Sciatic nerve (tissue), 2 donors: Measurements from ENCODE around the gene LRFN2. TPM values are rescaled to one million over a fixed set of nuclear protein-coding genes. Genes with fewer than 3 reads are reported as not detected.

Experiments used
- ATAC-seq: fragments of 200-7000 bp; cut with Tn5 transposase; one replicate; pipeline ENCODE4 v1.9.1; 2020; ENCODE audit warnings: mild to moderate bottlenecking, moderate library complexity
- DNase-seq: peaks from one replicate; pipeline ENCODE4 v3.0.0-alpha.2; 2020; ENCODE audit warnings: low spot score
- intact Hi-C: fragments of 100-400 bp; cut with DNase I; formaldehyde crosslinking; loops from one replicate; pipeline ENCODE4 v1.14.2; 2022
- total RNA-seq: library from RNA; stranded (reverse); fragmentation: NEBNext Ultra II Directional; extraction: Animal tissue kit (Norgen Biotek cat#: 25700); gene quantifications from one replicate; pipeline ENCODE4 v1.2.1, GENCODE V29; 2021
- donor health status: DM: no; HTN: no; CAD: no.
- donor health status: DM: no; HTN: no; CAD: no.

LRFN2 gene
- total RNA-seq, 1 donor from 2014 or later = 0.13 TPM

DNA sequence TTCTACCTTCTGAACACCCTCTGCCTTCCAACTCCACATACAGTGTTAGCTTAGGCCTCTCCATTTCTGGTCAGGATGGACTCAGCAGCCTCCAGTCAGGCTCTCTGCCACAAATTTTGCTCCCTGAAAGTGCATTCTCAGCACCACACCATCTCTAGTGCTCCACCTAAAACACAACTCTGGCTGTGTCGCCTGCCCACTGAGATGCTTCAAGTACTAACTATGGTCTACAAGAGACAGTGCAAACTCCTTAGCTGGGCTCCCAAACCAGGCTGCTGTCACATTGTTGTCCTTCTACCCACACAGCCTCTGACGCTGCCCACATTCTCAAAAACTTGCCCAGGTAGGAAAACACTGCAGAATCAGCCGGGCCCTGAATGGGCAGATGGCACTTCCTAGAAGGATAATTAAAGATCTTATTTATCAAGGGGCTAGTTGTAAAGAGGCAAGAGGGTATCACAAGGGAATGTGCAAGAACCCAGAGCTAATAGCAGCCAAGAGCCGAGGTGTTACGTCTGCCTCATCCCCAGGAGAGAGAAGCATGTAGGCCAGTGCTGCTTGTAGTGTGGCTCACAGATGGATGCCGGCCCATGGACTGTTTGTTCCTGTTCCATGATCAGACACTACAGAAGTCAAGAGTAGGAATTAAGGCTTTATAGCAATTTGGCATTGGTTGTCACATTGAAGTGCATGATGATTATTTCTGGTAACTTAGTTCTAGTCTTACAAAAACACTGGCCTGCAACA lies 189.7 kb downstream of the LRFN2 start:
- ATAC-seq (peak; percentile 50), DNase-seq (no peak)
- intact Hi-C loops = no loop called here

DNA sequence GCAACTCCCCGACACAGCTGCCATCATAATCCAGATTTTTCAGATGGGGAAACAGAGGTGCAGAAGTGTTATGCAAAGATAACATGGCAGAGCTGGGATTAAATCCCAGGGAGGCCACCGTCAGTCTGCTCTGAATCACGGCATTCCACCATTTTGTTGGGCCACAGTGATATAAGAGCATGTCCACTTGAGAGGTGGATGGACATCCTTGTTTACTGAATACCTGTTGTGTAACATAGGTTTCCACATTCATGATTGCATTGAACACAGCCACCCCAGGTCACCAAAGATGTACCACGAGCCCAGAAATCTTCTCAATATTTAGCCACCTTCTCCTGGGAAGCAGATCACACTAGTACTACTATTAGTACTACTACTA lies 191.5 kb downstream of the LRFN2 start:
- intact Hi-C loops = no loop called here
- ATAC-seq = no peak

DNA sequence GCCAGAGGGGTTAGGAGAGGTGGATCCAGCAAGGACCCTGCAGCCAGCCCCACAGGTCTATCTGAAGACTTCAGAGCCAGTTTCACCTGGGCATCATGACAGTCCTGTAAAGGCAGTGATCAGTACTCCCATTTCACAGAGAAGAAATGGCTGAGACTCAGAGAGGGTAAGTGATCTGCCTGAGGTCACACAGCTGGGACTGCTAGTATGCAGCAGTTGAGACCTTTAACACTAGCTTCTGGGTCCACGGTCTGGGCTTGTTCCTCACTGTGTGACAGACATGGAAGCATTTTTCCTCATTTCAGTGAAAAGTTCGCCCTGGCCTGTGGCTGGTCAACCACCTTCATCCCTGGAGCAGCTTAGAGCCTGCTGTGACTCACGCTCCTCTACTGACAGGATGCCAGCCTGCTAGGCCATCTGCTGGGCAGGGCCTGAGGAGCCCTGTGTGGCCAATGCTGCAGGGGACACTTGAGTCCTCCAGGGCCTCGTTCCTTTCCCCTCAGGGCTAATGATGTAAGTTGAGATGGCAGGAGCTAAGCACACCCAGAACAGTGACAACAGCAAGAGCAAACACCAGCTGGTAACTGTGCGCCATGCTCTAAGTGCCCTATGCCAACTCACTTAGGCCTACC lies 192.0 kb downstream of the LRFN2 start:
- no peak for ATAC-seq
- intact Hi-C loops = no loop called here
- no peak for DNase-seq

More for the DNA sequence above, 191.5 kb downstream of the LRFN2 start:
- DNase-seq = no peak

DNA sequence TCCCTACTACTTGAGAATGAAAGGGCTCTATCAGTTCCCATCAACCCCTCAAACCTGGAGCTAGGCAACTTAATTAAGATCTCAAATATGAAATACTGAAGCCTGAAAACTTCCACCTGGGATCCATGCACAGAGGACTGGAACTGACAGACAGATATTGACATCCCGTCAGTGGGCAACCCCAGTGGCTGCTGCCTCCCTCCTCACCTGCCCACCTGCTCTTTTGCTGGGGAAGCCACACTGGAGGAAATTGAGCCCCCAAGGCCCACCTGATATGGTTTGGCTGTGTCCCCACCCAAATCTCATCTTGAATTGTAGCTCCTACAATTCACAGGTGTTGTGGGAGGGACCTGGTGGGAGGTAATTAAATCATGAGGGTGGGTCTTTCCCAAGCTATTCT lies 192.8 kb downstream of the LRFN2 start:
- ATAC-seq = no peak
- intact Hi-C loops = no loop called here
- no peak for DNase-seq

DNA sequence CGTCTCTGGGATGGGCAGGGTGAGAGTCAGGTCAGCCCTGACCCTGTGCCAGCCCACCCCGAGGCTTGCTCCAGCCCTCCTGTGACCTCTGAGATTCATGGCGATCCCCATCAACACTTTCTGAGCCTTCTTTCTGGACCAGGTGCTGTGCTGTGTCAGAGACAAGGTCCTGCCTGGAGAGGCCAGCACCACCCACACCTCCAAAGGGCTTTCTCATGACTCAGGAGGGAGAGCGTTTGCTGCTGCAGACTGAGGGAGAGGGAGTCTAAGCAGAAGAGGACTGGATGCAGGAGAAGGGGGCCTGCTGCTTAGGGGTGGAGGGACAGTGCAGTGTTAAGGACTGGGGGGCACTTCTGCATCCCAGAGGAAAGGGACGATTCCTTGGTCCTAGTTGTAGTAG lies 193.5 kb downstream of the LRFN2 start:
- intact Hi-C loops = no loop called here
- ATAC-seq (no peak), DNase-seq (no peak)

DNA sequence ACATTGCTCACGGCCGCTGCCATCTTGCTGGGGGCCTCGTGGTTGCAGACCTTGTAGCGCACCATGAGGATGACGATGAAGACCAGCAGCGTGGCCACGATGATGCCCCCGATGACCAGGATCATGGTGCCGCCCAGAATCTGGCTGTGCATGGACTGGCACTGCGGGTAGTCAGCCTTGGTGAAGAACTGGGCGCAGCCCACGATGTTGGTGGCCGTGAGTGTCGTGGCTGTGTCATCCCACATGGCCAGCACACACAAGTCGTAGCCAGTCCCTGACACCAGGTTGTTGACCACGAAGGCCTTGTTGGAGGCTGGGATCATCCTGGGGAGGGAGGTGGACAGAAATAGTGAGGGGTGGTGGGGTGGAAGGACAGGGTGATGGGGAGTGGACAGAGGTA lies 194.6 kb downstream of the LRFN2 start:
- no peak for ATAC-seq
- DNase-seq = no peak
- intact Hi-C loops = no loop called here

DNA sequence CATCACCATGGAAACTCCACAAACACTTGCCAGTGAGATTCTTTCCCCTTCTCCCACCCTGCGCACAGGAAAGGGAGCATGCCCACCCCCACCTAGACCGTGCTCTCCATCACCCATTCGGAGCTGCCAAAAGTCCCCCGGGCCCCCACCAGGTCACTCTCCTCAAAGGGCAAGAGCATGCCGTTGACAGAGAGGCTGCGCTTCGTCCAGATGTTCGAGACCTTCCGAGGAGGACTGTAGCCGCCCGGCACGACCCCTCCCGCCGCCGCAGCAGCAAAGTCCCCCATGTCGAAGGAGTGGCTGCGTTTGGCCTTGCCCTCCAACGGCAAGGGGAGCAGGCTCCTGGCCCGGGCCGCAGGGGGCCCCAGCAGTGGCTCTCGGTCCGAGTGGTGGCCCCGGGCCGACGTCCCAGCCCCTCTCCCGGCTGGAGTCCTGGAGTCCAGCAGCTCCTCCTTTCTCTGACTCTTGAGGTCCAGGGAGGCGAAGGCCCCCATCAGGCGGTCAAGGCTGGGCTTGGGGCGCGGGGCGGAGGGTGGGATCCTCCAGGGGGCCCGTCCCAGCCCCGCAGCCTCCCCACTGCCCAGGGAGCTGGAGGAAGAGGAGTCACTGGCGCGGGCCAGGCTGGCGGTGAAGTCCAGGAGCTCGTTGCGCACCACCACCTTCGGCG lies 195.2 kb downstream of the LRFN2 start:
- DNase-seq = no peak
- ATAC-seq = no peak

DNA sequence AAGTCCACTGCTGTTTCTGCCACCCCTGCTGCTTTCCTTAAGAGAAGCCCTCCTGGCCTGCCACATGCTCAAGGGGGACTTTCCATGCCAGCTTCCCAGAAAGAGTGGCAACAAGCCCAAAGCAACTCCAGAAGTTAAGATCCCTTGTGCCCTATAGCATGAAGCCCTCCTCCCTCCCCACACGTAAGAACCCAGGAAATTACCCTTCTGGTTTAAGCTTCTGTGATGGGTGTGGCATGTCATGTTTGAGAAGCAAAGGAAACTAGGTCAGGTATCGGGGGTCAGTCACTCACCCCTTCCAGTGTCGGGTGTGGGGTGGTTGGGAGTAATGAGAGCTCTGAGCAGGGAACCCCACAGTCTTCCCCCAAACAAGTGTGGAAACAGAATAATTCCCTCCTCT lies 196.1 kb downstream of the LRFN2 start:
- intact Hi-C loops = no loop called here

More for the DNA sequence above, 195.2 kb downstream of the LRFN2 start:
- intact Hi-C loops = no loop called here

DNA sequence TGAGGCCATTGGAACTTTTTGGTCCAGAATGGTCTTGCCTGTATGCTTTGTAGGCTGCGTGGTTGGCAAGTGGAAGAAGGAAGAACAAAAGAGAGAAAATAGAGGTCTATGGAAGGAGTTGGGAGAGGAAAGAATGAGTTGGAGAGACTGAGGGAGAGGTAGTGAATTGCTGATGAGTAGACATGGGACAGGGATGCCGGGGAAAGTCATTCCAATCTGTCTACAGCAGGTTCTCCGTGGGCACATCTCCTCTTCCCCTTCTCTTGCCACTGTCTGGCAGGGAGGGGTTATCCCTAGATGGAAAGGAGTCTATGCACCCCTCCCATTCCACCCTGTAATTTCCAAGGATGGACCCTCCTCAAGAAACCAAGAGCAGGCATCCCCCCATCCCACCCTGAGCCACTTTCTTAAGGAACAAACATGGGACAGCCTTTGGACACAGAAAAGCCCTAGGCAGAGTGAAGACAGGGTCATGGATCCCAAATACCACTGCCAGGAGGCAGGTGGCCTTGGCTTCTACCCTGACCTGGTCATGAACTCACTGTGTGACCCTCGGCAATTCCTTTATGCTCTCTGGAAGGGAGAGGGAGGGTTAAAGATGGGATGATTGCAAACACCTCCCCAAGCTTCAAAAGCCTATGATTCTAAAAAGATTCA lies 196.9 kb downstream of the LRFN2 start:
- DNase-seq (no peak), ATAC-seq (no peak)
- intact Hi-C loops = no loop called here

More for the DNA sequence above, 196.1 kb downstream of the LRFN2 start:
- DNase-seq (no peak), ATAC-seq (no peak)

DNA sequence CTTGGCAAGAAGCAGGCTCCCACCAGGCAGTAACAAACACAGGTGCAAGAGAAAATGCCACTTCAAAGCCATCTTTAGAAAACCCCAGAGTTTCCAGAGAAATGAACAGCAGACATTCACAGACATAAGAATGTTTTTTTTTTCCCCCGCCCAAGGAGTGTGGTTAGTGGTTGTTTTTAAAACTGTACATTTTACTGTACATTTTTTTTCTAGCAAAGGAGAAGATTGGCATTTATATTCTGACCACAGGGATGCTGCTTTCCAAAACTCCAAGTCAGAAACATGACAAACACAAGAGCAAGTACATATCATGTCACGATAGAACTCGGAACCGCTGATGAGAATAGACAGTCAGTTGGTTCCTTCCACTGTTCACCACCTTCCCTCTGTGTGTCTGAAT lies 197.9 kb downstream of the LRFN2 start:
- DNase-seq (no peak), ATAC-seq (no peak)
- intact Hi-C loops = no loop called here

DNA sequence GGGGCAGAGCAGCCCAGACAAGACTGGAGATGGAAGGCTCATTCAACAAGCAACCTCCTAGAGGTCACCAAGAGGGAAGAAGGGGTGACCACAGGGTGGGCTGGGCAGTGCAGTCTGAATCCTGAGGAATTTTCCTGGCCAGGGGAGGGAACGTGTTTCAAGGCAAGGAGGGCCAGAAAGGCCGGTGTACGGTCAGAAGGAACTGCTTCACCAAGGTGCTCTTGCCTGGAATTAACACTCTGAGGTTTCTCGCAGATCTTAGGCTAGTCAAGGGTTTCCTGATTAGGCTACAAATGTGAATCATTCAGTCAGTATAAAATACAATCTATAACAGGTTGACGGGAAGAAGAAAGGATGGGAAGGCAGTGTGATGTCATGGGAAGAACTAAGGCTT lies 199.3 kb downstream of the LRFN2 start:
- DNase-seq = no peak
- no peak for ATAC-seq

DNA sequence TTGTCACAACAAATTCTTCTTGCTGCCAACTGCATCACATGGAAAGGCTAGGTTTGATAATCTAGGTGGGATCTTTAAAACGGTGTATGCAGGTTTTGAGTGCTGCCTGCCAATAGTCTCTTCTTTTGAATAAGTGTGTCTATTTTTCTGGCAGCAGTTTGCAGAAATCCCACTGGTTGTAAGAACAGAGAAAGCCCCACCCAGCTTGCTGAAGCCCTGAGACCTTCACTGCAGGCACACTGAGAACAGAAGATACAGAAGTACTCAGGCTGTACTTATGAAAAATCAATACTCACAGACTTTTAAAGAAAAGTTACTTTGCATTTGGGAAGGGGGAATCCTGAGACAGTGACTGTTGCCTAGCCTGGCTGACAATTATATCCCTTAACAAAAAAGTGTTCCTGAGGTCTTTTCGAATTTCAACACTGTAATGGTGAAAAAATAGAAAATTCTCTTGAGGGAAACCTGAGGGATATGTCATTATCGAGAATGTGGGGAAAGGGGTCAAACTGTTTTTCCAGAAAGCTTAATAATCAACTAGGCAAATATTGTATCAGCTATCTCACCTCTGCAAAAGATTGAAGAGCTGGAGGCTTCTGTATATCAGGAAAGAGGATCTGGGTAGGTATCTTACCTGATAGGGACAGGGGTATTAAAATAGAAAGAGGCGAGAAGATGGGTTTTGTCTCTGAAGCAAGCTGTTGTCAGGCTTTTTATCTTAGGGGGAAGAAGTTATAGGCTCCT lies 199.9 kb downstream of the LRFN2 start:
- DNase-seq (no peak), ATAC-seq (no peak)
- intact Hi-C loops = no loop called here

More for the DNA sequence above, 199.3 kb downstream of the LRFN2 start:
- intact Hi-C loops = no loop called here

DNA sequence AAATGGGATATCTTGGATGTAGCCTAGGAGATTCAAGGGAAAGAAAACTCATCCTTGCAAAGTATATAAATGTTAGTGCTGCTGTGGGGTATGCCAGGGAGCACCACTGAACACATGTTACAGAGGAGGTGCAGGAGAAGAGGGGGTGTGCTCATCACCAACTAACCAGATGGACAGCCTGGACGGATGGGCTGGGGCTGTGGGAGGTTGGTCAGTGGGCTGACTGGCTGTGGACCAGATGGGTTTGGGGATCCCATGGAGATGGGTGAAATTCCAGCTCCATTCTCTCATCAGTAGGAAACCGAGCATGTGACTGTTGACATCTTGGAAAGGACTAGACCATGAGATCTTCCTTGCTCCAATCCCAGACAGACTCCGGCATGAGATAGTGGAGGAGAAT lies 201.0 kb downstream of the LRFN2 start:
- ATAC-seq (no peak), DNase-seq (no peak)
- intact Hi-C loops = no loop called here

DNA sequence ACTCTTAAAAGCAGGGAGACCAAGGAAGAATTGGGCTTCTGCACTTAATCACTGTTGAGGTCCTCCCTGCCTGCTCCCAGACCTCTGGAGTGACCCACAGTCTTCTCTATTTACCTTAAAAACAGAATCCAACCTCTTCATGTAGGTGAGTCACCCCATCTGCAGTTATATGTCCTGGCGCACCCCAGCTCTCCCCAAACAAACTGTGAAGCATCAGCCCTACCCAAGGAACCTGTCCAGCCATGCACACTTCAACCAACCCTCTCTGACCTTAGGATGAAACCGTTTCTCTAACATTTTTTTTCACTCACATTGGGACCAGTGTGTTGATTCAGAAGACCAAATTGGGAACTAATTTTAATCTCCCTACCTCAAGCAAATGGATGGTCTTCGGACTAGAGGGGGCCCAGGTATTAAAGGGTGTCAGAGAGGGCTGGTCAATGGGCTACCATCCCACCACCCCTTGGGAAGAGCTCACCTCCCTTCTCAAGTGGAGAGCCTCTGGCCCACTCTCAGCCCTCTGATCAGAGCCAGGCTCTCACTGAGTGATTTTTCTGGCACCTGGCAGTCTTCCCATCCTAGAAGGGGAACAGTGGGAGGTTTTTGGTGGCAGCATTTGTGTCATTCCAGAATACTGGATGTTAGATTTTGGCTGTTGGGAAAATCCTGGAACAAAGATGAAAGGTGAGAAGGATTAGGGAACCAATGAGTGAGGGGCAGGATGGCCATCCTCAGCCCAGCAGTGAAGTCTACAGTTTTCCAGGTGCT lies 203.6 kb downstream of the LRFN2 start:
- intact Hi-C loops = no loop called here
- ATAC-seq (no peak), DNase-seq (no peak)

DNA sequence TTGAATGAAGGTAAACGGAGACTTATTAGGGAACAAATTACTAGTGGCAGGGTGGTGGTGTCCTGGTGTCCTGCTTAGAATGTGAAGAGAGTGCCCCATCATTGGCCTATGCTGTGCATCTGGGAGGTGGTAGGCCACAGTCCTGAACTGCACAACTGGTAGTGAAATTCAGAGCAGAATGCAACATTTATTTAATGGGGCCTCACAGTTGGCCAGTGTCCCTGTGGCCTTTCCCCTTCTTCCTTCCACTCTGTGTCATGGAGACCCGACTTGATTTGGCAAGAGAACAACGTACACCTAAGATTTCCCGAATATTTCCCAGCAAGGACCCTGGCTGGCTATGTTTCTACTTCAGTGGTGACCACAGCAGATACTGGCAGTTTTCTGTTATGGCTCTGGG lies 206.9 kb downstream of the LRFN2 start:
- ATAC-seq (no peak), DNase-seq (no peak)
- intact Hi-C loops = no loop called here

DNA sequence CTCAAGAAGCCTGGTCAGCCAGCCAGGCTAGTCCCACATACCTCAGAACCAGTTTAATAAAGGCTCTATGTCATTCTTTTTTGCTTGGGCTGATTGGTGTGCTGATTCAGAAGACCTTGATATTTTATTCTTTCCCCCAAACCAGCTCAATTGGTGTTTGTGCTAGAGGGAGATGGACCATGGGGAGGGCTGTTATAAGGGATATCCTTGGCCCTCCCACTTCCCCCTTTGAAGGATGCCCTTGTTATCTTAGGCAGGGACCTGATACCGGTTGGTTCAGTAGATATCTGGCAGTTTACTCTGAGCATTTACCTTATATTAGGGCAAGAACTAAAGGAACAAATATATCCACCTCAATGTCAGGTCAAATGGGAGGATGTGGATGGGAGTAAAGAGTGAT lies 207.4 kb downstream of the LRFN2 start:
- no peak for DNase-seq

DNA sequence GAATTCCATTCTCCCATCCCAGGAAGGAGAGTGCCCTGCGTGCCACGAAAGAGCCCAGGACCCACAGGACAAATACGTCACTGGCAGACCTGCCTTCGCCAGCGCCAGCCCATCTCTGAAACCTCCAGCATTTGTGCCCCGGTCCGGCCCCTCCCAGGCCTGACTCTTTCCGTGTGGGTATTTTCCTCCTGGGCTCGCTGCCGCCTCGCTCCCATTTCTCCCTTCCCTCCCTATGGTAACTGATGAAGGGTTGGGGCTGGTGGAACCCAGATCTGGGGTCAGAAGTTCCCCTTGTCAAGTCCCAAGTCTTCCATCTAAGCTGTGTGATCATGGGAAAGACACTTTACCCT lies 208.5 kb downstream of the LRFN2 start:
- no peak for DNase-seq
- no peak for ATAC-seq
- intact Hi-C loops = no loop called here

More for the DNA sequence above, 207.4 kb downstream of the LRFN2 start:
- intact Hi-C loops = no loop called here
- no peak for ATAC-seq

DNA sequence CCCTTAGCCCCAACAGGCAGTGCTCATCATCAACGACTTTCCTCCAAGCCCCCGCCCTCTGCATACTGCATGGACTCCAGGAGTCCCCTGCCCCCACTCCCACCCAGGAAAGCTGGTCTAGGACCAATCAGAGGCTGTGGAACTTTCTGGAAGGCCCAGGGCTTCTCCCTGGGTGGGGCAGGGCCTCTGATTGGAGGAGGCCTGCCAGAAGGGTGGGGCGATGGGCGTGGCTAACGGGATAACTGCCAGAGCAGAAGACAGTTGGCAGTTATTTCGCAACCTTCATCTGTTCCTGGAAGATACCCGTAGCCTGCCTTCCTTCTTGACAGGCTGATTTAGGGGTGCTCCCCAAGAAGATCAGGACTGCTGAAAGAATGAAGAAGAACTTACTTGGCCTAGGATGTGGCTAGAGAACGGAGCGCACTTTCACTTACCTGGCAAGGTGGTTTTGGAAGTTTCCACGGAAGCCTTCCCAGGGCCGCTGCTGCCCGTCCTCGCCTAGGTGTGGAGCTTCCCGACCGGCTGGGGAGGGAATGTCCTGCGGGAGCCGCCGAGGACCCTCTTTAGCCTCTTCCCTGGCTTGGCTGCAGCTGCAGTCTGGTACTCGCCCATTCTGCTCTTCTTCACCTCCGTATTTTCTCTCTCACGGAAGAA lies 209.0 kb downstream of the LRFN2 start:
- intact Hi-C loops = no loop called here
- no peak for ATAC-seq
- no peak for DNase-seq
